HG02840 (cell line): ENCODE data around the gene NTRK1.

Experiments
- ATAC-seq: cut with Tn5 transposase; IDR thresholded peaks from one replicate; pipeline ENCODE4 v1.9.1; 2021; ENCODE audit warnings: mild to moderate bottlenecking, moderate library complexity, moderate number of reproducible peaks; ENCODE audit not compliant: unreplicated experiment, low FRiP score

NTRK1 gene

GRCh38 chr1:156877433-156878170, 16.9 kb downstream of the NTRK1 start:
- ATAC-seq: no peak

GRCh38 chr1:156879876-156880275, 19.2 kb downstream of the NTRK1 start:
- ATAC-seq: no peak

- no peak for ATAC-seq
These were observed 19.8 kb downstream of the NTRK1 start for GRCh38 chr1:156880473-156880872.

- ATAC-seq: no peak
These were observed 20.4 kb downstream of the NTRK1 start for GRCh38 chr1:156881101-156881500.

GRCh38 chr1:156881663-156882062, 21.0 kb downstream of the NTRK1 start:
- ATAC-seq: no peak

GRCh38 chr1:156882543-156882942, 21.9 kb downstream of the NTRK1 start:
- ATAC-seq: no peak

- no peak for ATAC-seq
These were observed 23.3 kb downstream of the NTRK1 start for GRCh38 chr1:156883919-156884318.

- no peak for ATAC-seq
These were observed 24.0 kb downstream of the NTRK1 start for GRCh38 chr1:156884560-156885184.

- ATAC-seq: no peak
These were observed 24.6 kb downstream of the NTRK1 start for GRCh38 chr1:156885314-156885713.

- no peak for ATAC-seq
These were observed 25.3 kb downstream of the NTRK1 start for GRCh38 chr1:156885880-156886355.

- no peak for ATAC-seq
These were observed 26.1 kb downstream of the NTRK1 start for GRCh38 chr1:156886583-156887281.

- no peak for ATAC-seq
These were observed 26.7 kb downstream of the NTRK1 start for GRCh38 chr1:156887317-156887716.

- ATAC-seq: no peak
These were observed 27.1 kb downstream of the NTRK1 start for GRCh38 chr1:156887734-156888133.

GRCh38 chr1:156889802-156890580, 29.3 kb downstream of the NTRK1 start:
- ATAC-seq: no peak

GRCh38 chr1:156892190-156893047, 31.8 kb downstream of the NTRK1 start:
- ATAC-seq: no peak

GRCh38 chr1:156893048-156893953, 32.6 kb downstream of the NTRK1 start, which contains the start of gene PEAR1:
PEAR1 (plus strand) TSS chr1:156893718; CDS start chr1:156903927, 10,209 bp downstream.
- no peak for ATAC-seq

- ATAC-seq: no peak
These were observed 33.3 kb downstream of the NTRK1 start for GRCh38 chr1:156894001-156894400.

- no peak for ATAC-seq
These were observed 34.2 kb downstream of the NTRK1 start for GRCh38 chr1:156894711-156895454.
